Activated CD8-positive, alpha-beta T cell treated with anti-CD3 and anti-CD28 coated beads for 36 hours (primary cell): ENCODE data around the gene CABLES1. TPM values are rescaled to one million over a fixed set of nuclear protein-coding genes. Genes with fewer than 3 reads are reported as not detected.

Experiments
- ATAC-seq: fragments of 200-7000 bp; cut with Tn5 transposase; one replicate; pipeline ENCODE4 v1.10.0; 2021; ENCODE audit warnings: mild to moderate bottlenecking, moderate library complexity
- CTCF ChIA-PET: fragments of 350-600 bp; sonication (Branson Sonifier 250); formaldehyde crosslinking; loops from one replicate; lab custom pipeline; 2021; ENCODE audit warnings: antibody characterized with exemption; lab: Charles Lee
- POLR2A ChIA-PET: fragments of 350-600 bp; sonication (Branson Sonifier 250); formaldehyde crosslinking; loops from one replicate; lab custom pipeline; 2021; ENCODE audit warnings: antibody characterized with exemption; lab: Charles Lee
- DNase-seq: peaks from one replicate; pipeline ENCODE4 v3.0.0-alpha.2; 2020
- H3K27ac Mint-ChIP-seq: one replicate; pipeline ENCODE4 v1.8.0; 2021; ENCODE audit warnings: mild to moderate bottlenecking, mixed read lengths
- H3K27me3 Mint-ChIP-seq: one replicate; pipeline ENCODE4 v1.8.0; 2021; ENCODE audit warnings: mixed read lengths
- H3K36me3 Mint-ChIP-seq: one replicate; pipeline ENCODE4 v1.8.0; 2021; ENCODE audit warnings: low read depth, mixed read lengths
- H3K4me1 Mint-ChIP-seq: one replicate; pipeline ENCODE4 v1.8.0; 2021; ENCODE audit warnings: low read depth, mixed read lengths
- H3K4me3 Mint-ChIP-seq: one replicate; pipeline ENCODE4 v1.8.0; 2021; ENCODE audit warnings: mild to moderate bottlenecking, moderate library complexity, mixed read lengths
- H3K9me3 Mint-ChIP-seq: one replicate; pipeline ENCODE4 v1.8.0; 2021; ENCODE audit warnings: mixed read lengths
- intact Hi-C: fragments of 100-400 bp; cut with micrococcal nuclease; formaldehyde crosslinking; loops from one replicate; pipeline ENCODE4 v1.10.0; 2022
- total RNA-seq, 2 experiments: library from RNA; stranded (reverse); gene quantifications; one replicate each; pipeline ENCODE4 v1.2.3, GENCODE V29; 2021
- TF ChIP-seq, protein P1 (sequence below): fragments of 200-600 bp; IDR thresholded peaks from one replicate; pipeline ENCODE4 v1.8.0; 2022; ENCODE audit warnings: antibody characterized with exemption, mild to moderate bottlenecking

Gene CABLES1
- total RNA-seq, 2 experiments from 2014 or later = 1.8 to 2.0 TPM

DNA sequence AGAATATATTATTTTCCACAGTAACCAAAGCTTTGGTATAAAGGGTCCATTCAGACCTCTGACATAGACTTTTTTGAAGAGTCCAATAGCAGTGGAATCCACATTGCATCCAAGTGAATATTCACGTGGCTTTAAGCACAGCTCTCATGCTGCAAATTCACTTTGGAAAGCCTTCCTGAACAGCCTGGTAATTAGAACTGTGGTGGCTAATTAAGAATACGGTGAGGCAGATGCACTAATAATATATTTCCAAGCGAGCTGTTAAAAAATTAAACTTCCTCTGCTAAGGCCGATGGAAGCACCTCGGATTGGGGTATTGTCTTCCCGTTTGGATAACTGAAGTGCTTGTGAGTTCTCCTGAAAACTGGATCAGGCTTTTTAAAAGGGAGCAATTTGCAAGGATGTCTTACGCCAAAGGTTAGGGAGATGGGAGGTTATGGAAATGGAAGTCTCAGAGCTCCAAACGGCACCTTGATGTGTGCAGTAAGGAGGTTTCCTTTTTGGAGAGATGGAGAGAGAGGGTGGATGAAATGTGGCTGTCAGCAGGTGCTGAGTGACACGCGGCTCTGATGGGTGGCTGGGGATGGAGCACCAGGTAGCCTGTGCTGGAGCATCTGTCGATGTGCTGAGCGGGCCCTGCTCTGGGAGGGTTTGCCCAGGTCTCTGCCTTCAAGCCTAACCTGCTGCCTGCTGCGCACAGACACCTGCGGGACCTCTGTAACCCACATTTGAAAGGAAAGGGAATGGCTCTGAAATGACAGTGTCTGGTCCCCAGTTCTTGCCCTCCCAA is 37.5 kb downstream of the CABLES1 start:
- H3K9me3 Mint-ChIP-seq = no peaks in the 10 kb centered on the region
- no peak for ATAC-seq
- peaks cover 3% of the 10 kb centered on the region for H3K27me3 Mint-ChIP-seq
- TF ChIP-seq, protein P1, sequence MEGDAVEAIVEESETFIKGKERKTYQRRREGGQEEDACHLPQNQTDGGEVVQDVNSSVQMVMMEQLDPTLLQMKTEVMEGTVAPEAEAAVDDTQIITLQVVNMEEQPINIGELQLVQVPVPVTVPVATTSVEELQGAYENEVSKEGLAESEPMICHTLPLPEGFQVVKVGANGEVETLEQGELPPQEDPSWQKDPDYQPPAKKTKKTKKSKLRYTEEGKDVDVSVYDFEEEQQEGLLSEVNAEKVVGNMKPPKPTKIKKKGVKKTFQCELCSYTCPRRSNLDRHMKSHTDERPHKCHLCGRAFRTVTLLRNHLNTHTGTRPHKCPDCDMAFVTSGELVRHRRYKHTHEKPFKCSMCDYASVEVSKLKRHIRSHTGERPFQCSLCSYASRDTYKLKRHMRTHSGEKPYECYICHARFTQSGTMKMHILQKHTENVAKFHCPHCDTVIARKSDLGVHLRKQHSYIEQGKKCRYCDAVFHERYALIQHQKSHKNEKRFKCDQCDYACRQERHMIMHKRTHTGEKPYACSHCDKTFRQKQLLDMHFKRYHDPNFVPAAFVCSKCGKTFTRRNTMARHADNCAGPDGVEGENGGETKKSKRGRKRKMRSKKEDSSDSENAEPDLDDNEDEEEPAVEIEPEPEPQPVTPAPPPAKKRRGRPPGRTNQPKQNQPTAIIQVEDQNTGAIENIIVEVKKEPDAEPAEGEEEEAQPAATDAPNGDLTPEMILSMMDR = no peak
- ChIA-PET POLR2A (no interaction called here), CTCF (no interaction called here)
- no peak overlapping the region for H3K27ac Mint-ChIP-seq
- H3K4me1 Mint-ChIP-seq = no peaks in the 10 kb centered on the region
- DNase-seq = no peak
- no peak overlapping the region for H3K4me3 Mint-ChIP-seq
- intact Hi-C loops = no loop called here
- no peaks in the 10 kb centered on the region for H3K36me3 Mint-ChIP-seq

DNA sequence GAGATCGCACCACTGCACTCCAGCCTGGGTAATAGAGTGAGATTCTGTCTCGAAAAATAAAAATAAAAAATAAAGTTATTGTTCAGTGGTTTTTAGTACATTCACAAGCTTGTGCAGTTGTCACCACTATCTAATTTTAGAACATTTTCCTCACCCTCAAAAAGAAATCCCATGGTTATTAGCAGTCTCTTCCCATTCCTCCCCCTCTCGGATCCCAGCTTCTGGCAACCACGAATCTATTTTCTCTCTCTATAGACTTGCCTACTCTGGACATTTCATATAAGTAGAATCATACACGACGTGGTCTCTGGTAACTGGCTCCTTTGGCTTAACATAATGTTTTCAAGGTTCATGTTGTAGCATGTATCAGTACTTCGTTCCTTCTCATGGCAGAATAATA is 38.6 kb downstream of the CABLES1 start:
- Mint-ChIP-seq H3K27ac (no peak overlapping the region), H3K36me3 (no peaks in the 10 kb centered on the region), H3K27me3 (peaks cover 3% of the 10 kb centered on the region), H3K4me1 (no peaks in the 10 kb centered on the region), H3K9me3 (no peaks in the 10 kb centered on the region), H3K4me3 (no peak overlapping the region)
- TF ChIP-seq, protein P1 = no peak
- CTCF ChIA-PET = no interaction called here
- intact Hi-C loops = no loop called here
- POLR2A ChIA-PET = no interaction called here
- ATAC-seq = no peak
- DNase-seq = no peak

DNA sequence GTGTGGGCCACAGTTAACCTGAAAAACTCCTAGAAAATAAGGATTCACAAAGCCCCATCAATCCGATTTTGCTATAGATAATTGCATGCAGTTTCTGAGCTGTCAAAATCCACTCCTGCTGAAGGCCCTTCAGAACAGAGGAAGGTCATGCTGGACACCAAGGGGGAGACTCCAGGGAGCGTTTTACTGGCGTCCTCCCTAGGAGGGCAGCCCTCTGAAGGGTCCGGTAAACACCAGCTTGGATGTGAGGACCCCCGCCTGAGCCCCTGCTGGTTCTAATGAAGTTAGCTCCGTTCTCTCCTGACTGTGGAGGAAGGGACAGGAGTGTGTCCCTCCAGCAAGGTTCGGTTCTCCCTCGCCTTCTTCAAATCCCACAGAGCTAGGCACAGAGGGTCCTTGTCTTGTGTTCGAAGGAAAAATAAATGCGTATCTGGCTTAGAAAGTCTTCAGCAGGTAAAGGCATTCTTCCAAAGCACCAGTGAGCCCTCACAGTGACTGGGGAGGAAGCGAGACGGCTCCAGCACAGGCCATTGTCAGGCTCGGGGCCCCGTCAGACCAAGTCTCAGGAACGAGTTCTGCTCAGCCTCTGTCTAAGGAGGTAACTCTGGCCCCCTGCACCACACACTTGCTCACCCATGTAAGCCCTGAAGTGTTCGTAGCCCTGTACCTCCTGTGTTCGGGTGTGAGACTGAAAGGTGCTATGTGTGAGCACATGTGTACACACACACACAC is 41.6 kb downstream of the CABLES1 start:
- intact Hi-C loops = no loop called here

DNA sequence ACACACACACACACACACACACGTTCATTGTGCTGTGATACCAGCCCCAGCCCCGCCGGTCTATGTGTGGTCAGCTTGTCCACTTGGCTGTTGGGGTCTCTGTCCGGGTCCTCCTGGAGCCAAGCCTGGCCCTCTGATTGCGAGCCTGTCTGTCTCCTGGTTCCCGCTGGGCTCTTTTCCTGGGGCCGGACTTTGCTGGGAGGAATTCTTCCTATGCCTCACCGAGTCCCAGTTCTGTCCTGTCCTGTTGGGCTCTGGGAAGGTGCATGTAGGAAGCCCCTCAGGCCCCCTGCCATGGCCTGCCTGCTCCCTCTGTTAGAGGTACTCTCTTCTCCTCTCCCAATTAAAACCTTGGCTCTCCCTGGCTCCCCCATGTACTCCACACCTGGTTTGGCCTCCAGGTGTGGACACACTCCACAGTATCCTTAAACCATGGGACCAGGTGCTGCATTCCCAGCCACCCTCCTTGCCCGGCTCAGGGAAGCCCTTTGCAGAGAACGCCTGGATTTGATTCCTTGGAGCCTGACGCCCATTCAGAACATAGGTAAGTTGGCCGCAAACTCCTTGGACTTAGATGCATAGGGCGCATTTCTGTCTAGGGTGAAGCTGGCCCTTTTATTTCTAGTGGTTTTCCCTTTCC is 42.3 kb downstream of the CABLES1 start:
- POLR2A ChIA-PET = no interaction called here
- ATAC-seq = no peak
- CTCF ChIA-PET = interaction anchor here (1.4 kb wide), 1 partner anchor 46 kb away, joined by 3 read pairs; no protein-coding TSS in a partner anchor

More for the DNA sequence above, 41.6 kb downstream of the CABLES1 start:
- ATAC-seq (no peak), DNase-seq (no peak)
- Mint-ChIP-seq H3K27me3 (peaks cover 3% of the 10 kb centered on the region), H3K4me1 (peaks cover 5% of the 10 kb centered on the region), H3K9me3 (no peaks in the 10 kb centered on the region), H3K27ac (no peak overlapping the region), H3K4me3 (no peak overlapping the region), H3K36me3 (no peaks in the 10 kb centered on the region)
- ChIA-PET CTCF (interaction anchor here (1.4 kb wide), 1 partner anchor 45 kb away, joined by 3 read pairs; no protein-coding TSS in a partner anchor), POLR2A (no interaction called here)
- TF ChIP-seq, protein P1 = no peak

More for the DNA sequence above, 42.3 kb downstream of the CABLES1 start:
- intact Hi-C loops = no loop called here
- Mint-ChIP-seq H3K36me3 (no peaks in the 10 kb centered on the region), H3K27me3 (peaks cover 3% of the 10 kb centered on the region), H3K27ac (no peak overlapping the region), H3K4me3 (no peak overlapping the region), H3K4me1 (peaks cover 5% of the 10 kb centered on the region), H3K9me3 (no peaks in the 10 kb centered on the region)
- TF ChIP-seq, protein P1 = no peak
- no peak for DNase-seq
